Peyer's patch (tissue), 4 donors: Measurements from ENCODE around the gene FGD3. TPM values are rescaled to one million over a fixed set of nuclear protein-coding genes. Genes with fewer than 3 reads are reported as not detected.

Experiments used
- DNase-seq, 3 donors: peaks; one replicate each; pipeline ENCODE4 v3.0.0-alpha.2; 2017 to 2019
- H3K27ac ChIP-seq, 4 donors: fragments of 200-600 bp; sonication (generic); one replicate each; pipeline ENCODE4 v1.5.1; 2016 to 2019
- H3K27me3 ChIP-seq, 2 donors: fragments of 200-600 bp; sonication (generic); one replicate each; pipeline ENCODE4 v1.5.1; 2019
- H3K36me3 ChIP-seq, 3 donors: fragments of 200-600 bp; sonication (generic); one replicate each; pipeline ENCODE4 v1.5.1; 2016 to 2019
- H3K4me1 ChIP-seq, 4 donors: fragments of 200-600 bp; sonication (generic); one replicate each; pipeline ENCODE4 v1.5.1; 2016 to 2019
- H3K4me3 ChIP-seq, 4 donors: fragments of 200-600 bp; sonication (generic); 1 replicate in 3 of 4; 2 replicates in 1 of 4; pipeline ENCODE4 v1.5.1; 2016 to 2019; ENCODE audit warnings: mild to moderate bottlenecking in 1 of 4
- H3K9me3 ChIP-seq, 4 donors: fragments of 200-600 bp; sonication (generic); one replicate each; pipeline ENCODE4 v1.5.1; 2016 to 2019; ENCODE audit warnings: mild to moderate bottlenecking in 1 of 4
- POLR2A ChIP-seq, 2 donors: fragments of 450-650 bp; IDR thresholded peaks; one replicate each; pipeline ENCODE4 v1.5.1; 2017; ENCODE audit warnings: antibody characterized with exemption in 2 of 2, mild to moderate bottlenecking in 2 of 2, moderate library complexity in 2 of 2
- total RNA-seq, 4 donors: library from RNA; depleted of rRNA; stranded (reverse); fragments of >200 nt; gene quantifications; one replicate each; pipeline ENCODE4 v1.1.0, GENCODE V29; 2016
- TF ChIP-seq, protein P1 (sequence below), 6 experiments: fragments of 450-650 bp in 4 of 6; fragments of 200-600 bp in 2 of 6; sonication (generic) in 1 of 6; IDR thresholded peaks; one replicate each; pipeline ENCODE4 v1.5.1; 2017 to 2019; ENCODE audit warnings: antibody characterized with exemption in 6 of 6, mild to moderate bottlenecking in 3 of 6, moderate library complexity in 1 of 6

The FGD3 gene
- total RNA-seq, 4 donors from 2014 or later = 4.6 to 48.7 (median 7.8) TPM

DNA sequence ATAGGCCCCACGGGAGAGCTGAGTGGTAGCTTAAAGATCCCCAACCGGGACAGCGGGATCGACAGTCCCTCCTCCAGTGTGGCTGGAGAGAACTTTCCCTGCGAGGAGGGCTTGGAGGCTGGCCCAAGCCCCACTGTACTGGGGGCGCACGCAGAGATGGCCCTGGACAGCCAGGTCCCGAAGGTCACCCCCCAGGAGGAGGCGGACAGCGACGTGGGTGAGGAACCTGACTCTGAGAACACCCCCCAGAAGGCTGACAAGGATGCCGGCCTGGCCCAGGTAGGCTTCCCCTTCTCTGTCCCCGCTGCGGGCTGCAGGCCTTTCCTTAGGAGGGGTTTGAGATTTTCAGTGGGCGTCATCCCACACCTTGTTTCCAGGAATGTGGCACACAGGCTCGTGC lies 29.1 kb downstream of the FGD3 start:
- H3K27ac ChIP-seq = no peak overlapping the region
- H3K4me3 ChIP-seq = no peak overlapping the region
- DNase-seq = peak in 1 of 3 donors; percentile 25

DNA sequence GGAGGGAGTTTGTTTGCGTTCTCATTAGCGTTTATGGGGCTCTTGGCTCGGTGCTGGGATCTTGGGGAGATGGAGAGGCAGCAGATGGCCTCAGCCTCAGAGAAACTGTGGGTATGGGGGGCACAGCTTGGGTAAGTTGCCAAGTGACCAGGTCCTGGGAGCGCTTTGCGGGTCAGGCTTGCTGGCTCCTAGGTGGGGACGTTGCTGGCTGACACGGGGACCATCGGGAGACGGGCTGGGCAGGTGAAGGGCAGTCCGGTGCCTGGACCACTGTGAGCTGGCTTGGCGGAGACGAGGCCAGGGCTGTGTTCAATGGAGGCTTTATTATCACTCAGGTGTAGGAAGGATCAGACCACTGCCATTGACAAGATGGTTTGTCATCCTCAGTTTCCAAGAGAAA lies 30.0 kb downstream of the FGD3 start:
- Histone ChIP-seq H3K27me3 (no peaks in the 10 kb centered on the region), H3K27ac (no peak overlapping the region), H3K36me3 (no peaks in the 10 kb centered on the region), H3K4me1 (peaks cover 0 to 5% (median 2%) of the 10 kb centered on the region in 4 donors), H3K4me3 (no peak overlapping the region), H3K9me3 (no peaks in the 10 kb centered on the region)
- peak in 1 of 3 donors; percentile 40 for DNase-seq
- TF ChIP-seq, protein P1, sequence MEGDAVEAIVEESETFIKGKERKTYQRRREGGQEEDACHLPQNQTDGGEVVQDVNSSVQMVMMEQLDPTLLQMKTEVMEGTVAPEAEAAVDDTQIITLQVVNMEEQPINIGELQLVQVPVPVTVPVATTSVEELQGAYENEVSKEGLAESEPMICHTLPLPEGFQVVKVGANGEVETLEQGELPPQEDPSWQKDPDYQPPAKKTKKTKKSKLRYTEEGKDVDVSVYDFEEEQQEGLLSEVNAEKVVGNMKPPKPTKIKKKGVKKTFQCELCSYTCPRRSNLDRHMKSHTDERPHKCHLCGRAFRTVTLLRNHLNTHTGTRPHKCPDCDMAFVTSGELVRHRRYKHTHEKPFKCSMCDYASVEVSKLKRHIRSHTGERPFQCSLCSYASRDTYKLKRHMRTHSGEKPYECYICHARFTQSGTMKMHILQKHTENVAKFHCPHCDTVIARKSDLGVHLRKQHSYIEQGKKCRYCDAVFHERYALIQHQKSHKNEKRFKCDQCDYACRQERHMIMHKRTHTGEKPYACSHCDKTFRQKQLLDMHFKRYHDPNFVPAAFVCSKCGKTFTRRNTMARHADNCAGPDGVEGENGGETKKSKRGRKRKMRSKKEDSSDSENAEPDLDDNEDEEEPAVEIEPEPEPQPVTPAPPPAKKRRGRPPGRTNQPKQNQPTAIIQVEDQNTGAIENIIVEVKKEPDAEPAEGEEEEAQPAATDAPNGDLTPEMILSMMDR (IDR thresholded peaks at IDR 0.05) = no peak
- no peak for TF ChIP-seq POLR2A (IDR thresholded peaks at IDR 0.05)

More for the DNA sequence above, 29.1 kb downstream of the FGD3 start:
- Histone ChIP-seq H3K4me1 (peaks cover 0 to 5% (median 2%) of the 10 kb centered on the region in 4 donors), H3K27me3 (no peaks in the 10 kb centered on the region), H3K36me3 (no peaks in the 10 kb centered on the region), H3K9me3 (no peaks in the 10 kb centered on the region)
- TF ChIP-seq, protein P1 (IDR thresholded peaks at IDR 0.05) = no peak
- TF ChIP-seq POLR2A (IDR thresholded peaks at IDR 0.05) = no peak

DNA sequence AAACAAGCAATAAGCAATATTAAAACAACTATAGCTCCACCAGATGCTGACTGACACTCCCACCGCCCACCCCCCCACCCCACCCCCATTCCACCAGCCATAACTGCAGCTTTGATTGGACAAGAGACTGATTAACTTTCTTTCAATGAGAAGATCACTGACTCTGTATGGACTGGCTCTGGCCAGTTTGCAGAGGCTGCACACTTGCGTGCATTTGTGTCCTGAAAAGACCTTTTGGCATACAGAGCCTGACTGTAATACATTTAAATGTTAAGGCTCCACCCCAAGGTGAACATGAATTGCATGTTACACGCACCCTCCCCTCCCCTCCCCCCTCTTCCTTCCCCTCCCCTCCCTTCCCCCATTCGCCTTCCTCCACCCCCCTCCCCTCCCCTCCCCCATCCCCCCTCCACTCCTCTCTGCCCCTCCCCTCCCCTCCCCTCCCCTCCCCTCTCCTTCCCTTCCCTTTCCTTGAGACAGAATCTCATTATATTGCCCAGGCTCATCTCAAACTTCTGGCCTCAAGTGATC lies 31.1 kb downstream of the FGD3 start:
- DNase-seq = peak in 1 of 3 donors; percentile 34
- Histone ChIP-seq H3K4me3 (no peak overlapping the region), H3K27ac (no peak overlapping the region), H3K36me3 (no peaks in the 10 kb centered on the region), H3K27me3 (no peaks in the 10 kb centered on the region), H3K4me1 (peaks cover 0 to 5% (median 2%) of the 10 kb centered on the region in 4 donors), H3K9me3 (no peaks in the 10 kb centered on the region)
- no peak for TF ChIP-seq POLR2A (IDR thresholded peaks at IDR 0.05)
- TF ChIP-seq, protein P1 (IDR thresholded peaks at IDR 0.05) = no peak

DNA sequence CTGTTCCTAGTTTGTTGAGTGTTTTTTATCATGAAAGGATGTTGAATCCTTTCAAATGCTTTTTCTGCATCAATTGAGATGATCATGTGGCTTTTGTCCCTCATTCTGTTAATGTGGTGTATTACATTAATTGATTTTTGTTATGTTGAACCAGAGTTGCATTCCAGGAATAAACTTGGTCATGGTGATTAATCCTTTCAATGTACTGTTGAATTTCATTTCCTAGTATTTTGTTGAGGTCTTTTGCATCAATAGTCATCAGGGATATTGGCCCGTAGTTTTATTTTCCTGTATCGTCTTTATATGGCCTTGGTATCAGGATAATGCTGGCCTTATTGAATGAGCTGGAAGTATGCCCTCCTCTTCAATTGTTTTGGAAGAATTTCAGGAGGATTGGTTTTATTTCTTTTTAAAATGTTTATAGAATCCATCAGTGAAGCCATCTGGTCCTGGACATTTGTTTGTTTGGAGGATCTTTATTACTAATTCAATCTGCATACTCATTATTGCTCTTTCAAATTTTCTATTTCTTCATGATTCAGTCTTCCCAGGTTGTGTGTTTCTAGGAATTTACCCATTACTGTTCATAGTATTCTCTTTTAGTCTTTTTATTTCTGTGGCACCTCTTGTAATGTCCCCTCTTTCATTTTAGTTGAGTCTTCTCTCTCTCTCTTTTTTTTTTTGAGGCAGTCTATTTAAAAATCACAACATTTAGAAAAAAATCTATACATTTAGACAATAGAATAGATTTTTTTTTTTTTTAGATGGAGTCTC lies 32.1 kb downstream of the FGD3 start:
- H3K4me1 ChIP-seq = peaks cover 0 to 5% (median 0%) of the 10 kb centered on the region in 4 donors
- no peak overlapping the region for H3K27ac ChIP-seq
- no peaks in the 10 kb centered on the region for H3K27me3 ChIP-seq
- TF ChIP-seq, protein P1 (IDR thresholded peaks at IDR 0.05) = no peak
- TF ChIP-seq POLR2A (IDR thresholded peaks at IDR 0.05) = no peak
- H3K4me3 ChIP-seq = no peak overlapping the region
- H3K36me3 ChIP-seq = no peaks in the 10 kb centered on the region
- no peaks in the 10 kb centered on the region for H3K9me3 ChIP-seq
- DNase-seq = no peak

DNA sequence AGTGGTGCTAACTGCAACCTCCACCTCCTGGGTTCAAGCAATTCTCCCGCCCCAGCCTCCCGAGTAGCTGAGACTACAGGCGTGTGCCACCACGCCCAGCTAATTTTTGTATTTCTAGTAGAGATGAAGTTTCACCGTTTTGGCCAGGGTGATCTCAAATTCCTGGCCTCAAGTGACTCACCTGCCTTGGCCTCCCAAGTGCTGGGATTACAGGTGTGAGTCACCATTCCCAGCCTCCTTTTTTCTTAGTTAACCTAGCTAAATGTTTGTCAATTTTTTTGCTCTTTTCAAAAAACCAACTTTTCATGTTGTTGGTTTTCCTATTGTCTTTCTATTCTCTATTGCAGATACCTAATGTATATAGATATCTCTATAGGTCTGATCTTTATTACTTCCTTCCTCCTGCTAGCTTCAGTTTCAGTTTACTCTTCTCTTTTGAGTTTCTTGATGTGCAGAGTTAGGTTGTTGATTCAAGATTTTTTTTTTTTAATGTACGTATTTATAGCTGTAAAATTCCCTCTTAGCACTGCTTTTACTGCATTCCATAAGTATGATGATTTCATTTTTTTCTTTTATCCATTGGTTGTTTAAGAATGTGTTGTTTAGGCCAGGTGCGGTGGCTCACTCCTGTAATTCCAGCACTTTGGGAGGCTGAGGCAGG lies 32.9 kb downstream of the FGD3 start:
- DNase-seq = peak in 1 of 3 donors; percentile 28
- no peak overlapping the region for H3K27ac ChIP-seq
- TF ChIP-seq, protein P1 (IDR thresholded peaks at IDR 0.05) = no peak
- no peak for TF ChIP-seq POLR2A (IDR thresholded peaks at IDR 0.05)

More for the DNA sequence above, 32.9 kb downstream of the FGD3 start:
- Histone ChIP-seq H3K36me3 (no peaks in the 10 kb centered on the region), H3K4me3 (no peak overlapping the region), H3K9me3 (no peaks in the 10 kb centered on the region), H3K27me3 (no peaks in the 10 kb centered on the region), H3K4me1 (peaks cover 0 to 5% (median 0%) of the 10 kb centered on the region in 4 donors)
